GM18499 (cell line): ENCODE data around the gene CHMP6.

Experiments
- ATAC-seq: cut with Tn5 transposase; IDR thresholded peaks from one replicate; pipeline ENCODE4 v1.9.1; 2021; ENCODE audit warnings: moderate number of reproducible peaks; ENCODE audit not compliant: insufficient read depth, unreplicated experiment

Gene CHMP6

GRCh38 chr17:81039096-81039495 lies 47.5 kb downstream of the CHMP6 start:
- no peak for ATAC-seq

GRCh38 chr17:81039854-81040758 lies 48.5 kb downstream of the CHMP6 start:
- no peak for ATAC-seq

- ATAC-seq, result no peak
These were observed 49.2 kb downstream of the CHMP6 start for GRCh38 chr17:81040791-81041337.

GRCh38 chr17:81042606-81043005 lies 51.0 kb downstream of the CHMP6 start:
- ATAC-seq, result no peak

- no peak for ATAC-seq
These were observed 51.7 kb downstream of the CHMP6 start for GRCh38 chr17:81043319-81043724.

GRCh38 chr17:81043725-81044427 lies 52.2 kb downstream of the CHMP6 start:
- ATAC-seq, result no peak

GRCh38 chr17:81044428-81044763 lies 52.8 kb downstream of the CHMP6 start:
- ATAC-seq, result no peak

GRCh38 chr17:81044764-81045589 lies 53.3 kb downstream of the CHMP6 start:
- no peak for ATAC-seq

- ATAC-seq, result no peak
These were observed 54.0 kb downstream of the CHMP6 start for GRCh38 chr17:81045590-81046095.

- ATAC-seq, result no peak
These were observed 54.6 kb downstream of the CHMP6 start for GRCh38 chr17:81046132-81046769.

GRCh38 chr17:81046770-81047359 lies 55.2 kb downstream of the CHMP6 start:
- no peak for ATAC-seq

- ATAC-seq, result no peak
These were observed 57.3 kb downstream of the CHMP6 start for GRCh38 chr17:81048827-81049371.

- ATAC-seq, result no peak
These were observed 57.8 kb downstream of the CHMP6 start for GRCh38 chr17:81049372-81049911.
